CD4-positive, alpha-beta T cell treated with Interferon gamma for 1 hour (primary cell): ENCODE measurements around the gene POLR2L.

ENCODE experiments used
- DNase-seq: peaks from one replicate; pipeline ENCODE4 v3.0.0-alpha.2; 2020

The POLR2L gene

GRCh38 chr11:808427-809286, 33.7 kb downstream of the POLR2L start:
- DNase-seq, result no peak

GRCh38 chr11:804599-804964, 37.7 kb downstream of the POLR2L start:
- no peak for DNase-seq

- no peak for DNase-seq
Measured at GRCh38 chr11:803770-804598, 38.3 kb downstream of the POLR2L start.

GRCh38 chr11:803467-803742, 38.9 kb downstream of the POLR2L start:
- DNase-seq, result no peak

GRCh38 chr11:802693-803466, 39.4 kb downstream of the POLR2L start:
- DNase-seq, result no peak

GRCh38 chr11:802018-802617, 40.2 kb downstream of the POLR2L start:
- DNase-seq, result no peak

GRCh38 chr11:801097-801780, 41.1 kb downstream of the POLR2L start:
- DNase-seq, result no peak

GRCh38 chr11:800473-800872, 41.9 kb downstream of the POLR2L start:
- no peak for DNase-seq

GRCh38 chr11:799641-800316, 42.5 kb downstream of the POLR2L start:
- DNase-seq, result no peak

- peak; percentile 77 for DNase-seq
Measured at GRCh38 chr11:798093-798713, 44.1 kb downstream of the POLR2L start, which contains the start of gene SLC25A22. TSS of gene SLC25A22 (minus strand) at chr11:798281. CDS start at chr11:795006, 3,275 bp downstream.

GRCh38 chr11:797296-798092, 44.8 kb downstream of the POLR2L start:
- peak; percentile 87 for DNase-seq

- no peak for DNase-seq
Measured at GRCh38 chr11:796565-797295, 45.6 kb downstream of the POLR2L start.

- peak; percentile 77 for DNase-seq
Measured at GRCh38 chr11:795634-796564, 46.4 kb downstream of the POLR2L start.

GRCh38 chr11:794766-795633, 47.3 kb downstream of the POLR2L start:
- DNase-seq, result no peak

GRCh38 chr11:794013-794765, 48.1 kb downstream of the POLR2L start:
- no peak for DNase-seq

GRCh38 chr11:793556-793955, 48.8 kb downstream of the POLR2L start:
- DNase-seq, result no peak

GRCh38 chr11:792873-793272, 49.5 kb downstream of the POLR2L start:
- DNase-seq, result no peak
